HG02943 (cell line): ENCODE results near the gene CNOT8.

Source experiments
- ATAC-seq: cut with Tn5 transposase; IDR thresholded peaks from one replicate; pipeline ENCODE4 v1.9.1; 2021; ENCODE audit warnings: mild to moderate bottlenecking, low read depth, moderate library complexity; ENCODE audit not compliant: unreplicated experiment

CNOT8 gene

GRCh38 chr5:154862766-154863165, 4.3 kb downstream of the CNOT8 start:
- no peak for ATAC-seq

- no peak for ATAC-seq
These were observed 5.1 kb downstream of the CNOT8 start for GRCh38 chr5:154863291-154864080.

DNA sequence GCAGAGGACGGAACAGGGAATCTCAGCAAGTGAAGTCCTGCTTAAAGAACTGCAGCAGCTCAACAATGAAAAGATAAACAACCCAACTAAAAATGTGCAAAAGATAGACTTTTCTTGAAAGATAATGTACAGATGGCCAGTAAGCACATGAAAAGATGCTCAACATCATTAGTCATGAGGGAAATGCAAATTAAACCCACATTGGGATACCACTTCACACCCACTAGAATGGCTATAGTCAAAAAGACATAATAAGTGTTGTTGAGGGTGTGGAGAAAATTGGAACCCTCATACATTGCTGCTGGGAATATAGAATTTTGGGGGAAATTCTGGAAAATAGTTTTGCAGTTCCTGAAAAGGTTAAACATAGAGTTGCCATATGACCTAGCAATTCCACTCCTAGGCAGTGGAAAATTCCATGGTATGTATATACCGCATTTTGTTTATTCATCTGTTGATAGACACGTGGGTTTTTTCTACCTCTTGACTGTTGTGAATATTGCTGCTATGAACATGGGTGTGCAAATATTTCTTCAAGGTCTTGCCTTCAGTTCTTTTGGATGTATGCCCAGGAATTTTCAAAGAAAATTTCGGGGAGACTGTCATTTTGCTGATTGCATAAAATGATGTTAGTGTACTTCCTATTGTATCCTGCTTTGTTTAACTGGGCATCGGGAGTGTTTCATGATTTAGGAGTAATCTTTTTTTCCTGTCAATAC, 7.2 kb downstream of the CNOT8 start:
- ATAC-seq = no peak

DNA sequence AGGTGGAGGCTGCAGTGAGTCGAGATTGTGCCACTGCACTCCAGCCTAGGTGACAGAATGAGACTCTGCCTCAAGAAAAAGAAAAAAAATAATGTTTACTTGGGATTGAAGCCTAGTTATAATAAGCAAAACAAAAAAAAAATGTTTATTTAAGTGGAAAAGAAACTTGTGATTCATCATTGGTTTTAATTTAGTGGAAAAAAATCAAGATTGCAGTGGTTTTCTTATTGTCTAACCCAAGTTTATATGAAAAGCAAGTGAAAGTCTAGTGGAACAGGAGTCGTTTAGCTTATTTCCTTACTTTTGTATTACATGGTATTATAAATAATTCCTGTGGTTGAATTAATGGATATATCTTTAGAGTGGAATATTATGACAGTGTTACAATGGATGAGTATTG, 8.4 kb downstream of the CNOT8 start:
- ATAC-seq = no peak

GRCh38 chr5:154868702-154869101, 10.3 kb downstream of the CNOT8 start:
- ATAC-seq = no peak

- no peak for ATAC-seq
These were observed 13.3 kb downstream of the CNOT8 start for GRCh38 chr5:154871734-154872133.

- no peak for ATAC-seq
These were observed 15.4 kb downstream of the CNOT8 start for GRCh38 chr5:154873791-154874331.

GRCh38 chr5:154878642-154879335, 20.4 kb downstream of the CNOT8 start:
- ATAC-seq = no peak

GRCh38 chr5:154881986-154882385, 23.6 kb downstream of the CNOT8 start:
- ATAC-seq = no peak

DNA sequence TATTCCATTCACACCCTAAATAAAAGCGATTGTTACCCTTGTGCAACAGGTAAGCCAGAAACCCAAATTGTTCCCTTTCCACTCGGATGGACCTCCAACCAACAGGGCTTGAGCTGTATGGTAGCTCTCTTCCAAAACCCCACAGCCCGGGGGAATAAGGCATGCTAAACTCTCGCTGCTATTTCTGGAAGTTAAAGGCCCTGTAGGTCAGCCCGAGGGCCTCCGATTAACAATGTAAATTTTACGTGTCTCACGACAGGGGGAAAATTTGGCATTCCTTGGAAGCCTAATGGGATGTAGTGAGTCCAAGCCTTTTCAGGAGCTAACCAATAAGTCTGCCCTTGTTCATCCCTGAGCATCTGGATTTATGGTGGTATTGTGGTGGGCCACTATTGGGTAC, 26.0 kb downstream of the CNOT8 start:
- no peak for ATAC-seq

DNA sequence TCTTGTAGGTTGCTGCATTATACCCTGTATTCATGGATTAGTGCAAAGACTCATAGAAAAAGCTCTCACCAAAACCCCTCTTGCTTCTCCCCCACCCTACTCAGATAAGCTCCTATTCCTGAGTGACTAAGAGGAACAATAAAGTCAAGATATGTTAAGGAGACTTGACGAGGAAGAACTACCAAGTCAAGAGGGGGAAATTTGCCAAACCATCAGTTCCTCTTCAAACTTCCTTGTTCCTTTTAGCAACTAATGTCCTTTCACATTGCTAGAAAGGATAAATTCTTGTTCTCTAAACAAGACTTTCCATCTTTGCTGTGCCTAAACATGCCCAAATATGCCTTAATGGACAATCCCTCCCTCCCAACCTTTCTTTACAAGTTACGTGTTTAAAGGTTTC, 27.0 kb downstream of the CNOT8 start:
- ATAC-seq = no peak

DNA sequence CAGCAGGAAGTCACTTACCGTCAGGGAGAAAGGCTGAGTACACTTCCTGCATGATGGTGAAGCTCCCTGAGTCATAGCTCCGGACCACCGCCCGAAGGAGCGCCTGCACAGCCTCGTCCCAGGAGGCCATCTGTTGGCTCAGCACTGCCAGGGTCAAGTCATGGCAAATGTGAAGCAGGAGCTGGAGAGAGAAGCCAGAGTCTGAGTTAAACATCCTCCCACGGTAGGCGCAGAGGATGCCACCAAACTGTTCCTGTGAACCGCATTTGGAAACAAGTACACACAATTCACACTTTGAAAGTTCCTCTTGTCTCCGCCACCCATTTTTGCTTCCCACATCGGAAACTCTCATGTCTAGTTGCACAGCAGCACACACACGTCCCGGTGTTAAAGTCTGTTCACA, 33.9 kb downstream of the CNOT8 start:
- no peak for ATAC-seq

DNA sequence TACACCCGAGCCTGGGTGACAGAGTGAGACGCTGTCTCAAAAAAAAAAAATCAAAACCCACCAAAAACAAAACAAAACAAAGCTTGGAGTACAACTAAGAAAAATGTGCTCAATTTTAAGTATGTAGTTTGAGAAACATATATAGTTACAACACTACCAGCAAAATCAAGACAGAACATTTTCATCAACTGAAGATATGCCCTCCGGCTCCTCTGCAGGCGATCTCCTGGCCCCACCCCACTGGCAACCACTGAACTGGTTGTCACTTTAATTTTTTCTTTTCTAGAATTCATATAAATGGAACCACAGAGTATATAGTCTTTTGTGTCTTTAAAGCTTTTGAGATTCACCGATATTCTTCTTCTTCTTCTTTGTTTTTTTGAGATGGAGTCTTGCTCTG, 35.0 kb downstream of the CNOT8 start:
- no peak for ATAC-seq

DNA sequence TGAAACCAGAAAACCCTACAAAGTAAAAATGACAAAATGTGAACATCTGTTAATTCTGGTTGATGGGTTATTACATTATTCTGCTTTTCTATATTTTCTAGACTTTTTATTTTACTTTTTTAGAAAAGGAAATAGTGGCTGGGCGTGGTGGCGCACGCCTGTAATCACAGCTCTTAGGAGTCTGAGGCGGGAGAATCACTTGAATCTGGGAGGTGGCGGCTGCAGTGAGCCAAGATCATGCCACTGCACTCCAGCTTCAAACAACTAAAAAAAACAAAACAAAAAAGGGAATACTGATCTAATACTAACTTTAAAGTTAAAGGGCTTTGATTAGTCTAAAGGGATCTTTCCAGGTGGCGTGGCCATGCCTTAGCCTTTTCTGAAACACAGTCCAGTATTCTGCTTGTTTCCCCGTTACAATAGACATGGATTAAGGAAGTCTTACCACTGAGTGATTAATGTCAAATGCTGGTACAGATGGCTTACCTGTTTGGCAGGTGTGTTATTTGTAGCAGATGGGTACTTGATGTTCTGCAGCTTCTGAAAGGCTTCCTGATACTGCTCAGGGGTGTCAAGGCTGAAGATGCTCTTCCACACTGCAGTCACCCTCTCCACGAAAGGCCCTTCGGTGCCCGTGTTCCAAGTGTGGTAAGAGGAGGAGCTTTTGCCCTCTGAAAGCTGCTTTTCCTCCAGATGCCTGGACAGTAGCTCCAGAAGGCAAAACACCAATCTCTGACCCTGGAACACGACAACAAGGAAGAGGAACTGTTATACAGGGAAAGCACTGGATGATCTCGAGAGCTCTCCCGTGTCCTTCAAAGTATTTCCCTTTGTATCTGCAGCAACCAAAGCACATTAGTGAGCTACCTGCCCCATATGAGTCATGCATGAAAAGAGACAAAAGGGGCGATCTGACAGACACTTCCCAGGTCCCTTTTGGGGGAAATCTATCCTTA, 37.5 kb downstream of the CNOT8 start:
- ATAC-seq = no peak

DNA sequence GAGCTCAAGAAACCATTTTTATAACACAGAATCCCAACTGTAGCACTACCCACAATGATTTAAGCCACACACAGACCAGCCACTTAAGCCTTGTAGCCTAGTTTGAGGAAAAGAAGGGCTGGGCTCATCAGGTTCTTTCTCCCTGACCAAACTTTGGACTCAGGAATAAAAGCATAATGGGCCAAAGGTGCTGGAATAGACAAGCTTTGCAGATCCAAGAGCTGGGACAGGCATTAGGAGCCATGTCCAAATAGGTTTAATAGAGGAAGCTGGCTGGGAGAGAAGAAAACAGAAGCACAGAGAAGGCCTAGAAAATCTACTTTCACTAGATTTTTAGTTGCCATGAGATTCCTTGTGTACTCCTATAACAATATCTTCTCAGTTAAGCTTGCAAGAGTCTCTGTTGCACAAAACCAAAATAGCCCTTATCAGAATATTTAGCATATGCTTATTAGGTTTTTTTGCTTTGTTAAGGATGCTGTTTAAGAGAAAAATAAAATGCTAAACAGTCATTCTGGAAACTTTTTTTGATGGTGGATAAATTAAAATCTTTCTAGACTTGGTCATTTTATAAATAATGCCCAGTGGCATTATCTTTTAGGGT, 38.2 kb downstream of the CNOT8 start:
- no peak for ATAC-seq

DNA sequence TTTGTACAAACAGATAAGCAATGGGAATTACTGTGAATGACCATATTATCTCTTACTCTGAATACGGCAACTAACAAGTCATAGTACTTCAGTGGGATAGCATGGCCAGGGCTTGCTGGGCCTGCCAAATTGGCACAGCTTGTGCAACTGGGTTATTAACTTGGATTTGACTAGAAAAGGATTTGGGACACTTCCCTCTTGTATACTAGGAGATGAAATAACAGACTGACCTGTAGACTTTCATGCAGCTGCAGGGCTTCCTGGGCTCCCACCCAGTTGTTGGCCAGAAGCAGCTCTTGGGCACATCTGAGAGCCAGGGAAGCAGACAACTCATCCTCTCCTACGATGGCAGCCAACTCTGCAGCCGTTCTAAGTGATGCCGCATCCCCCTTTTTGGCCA, 39.8 kb downstream of the CNOT8 start:
- ATAC-seq = no peak

DNA sequence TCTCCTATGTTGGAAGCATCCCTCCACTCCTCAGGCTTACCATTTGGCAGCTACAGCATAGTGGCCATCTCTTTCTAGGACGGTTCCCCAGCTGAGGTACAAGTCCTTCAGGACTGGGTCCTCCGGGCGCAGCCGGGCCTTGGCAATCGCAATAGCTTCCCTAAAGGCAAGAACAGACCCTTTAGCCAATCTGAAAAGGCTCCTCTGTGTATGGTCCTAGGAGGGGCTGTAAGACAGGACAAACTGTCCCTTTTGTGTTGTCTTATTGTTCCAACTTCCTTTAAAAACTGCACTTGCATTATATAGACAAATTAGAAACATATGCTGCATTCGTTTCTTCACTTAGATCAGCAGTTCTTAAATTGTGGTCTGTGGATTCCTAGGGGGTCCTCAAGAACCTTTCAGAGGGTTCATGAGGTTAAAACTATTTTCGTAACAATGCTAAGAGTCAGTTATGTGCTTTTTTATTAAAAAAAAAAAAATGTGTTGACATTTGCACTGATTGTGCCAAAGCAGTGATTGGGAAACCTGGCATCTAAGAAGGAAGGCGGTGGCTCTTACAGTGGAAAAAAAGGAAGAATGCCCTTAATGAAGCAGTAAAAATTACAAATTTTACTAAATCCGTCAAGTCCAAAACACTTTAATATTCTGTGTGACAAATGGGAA, 40.9 kb downstream of the CNOT8 start:
- no peak for ATAC-seq

- no peak for ATAC-seq
These were observed 41.6 kb downstream of the CNOT8 start for GRCh38 chr5:154900066-154900465.

- no peak for ATAC-seq
These were observed 42.8 kb downstream of the CNOT8 start for GRCh38 chr5:154901276-154901675.
